A172 (cell line): Measurements from ENCODE around the gene HERC4. TPM values are rescaled to one million over a fixed set of nuclear protein-coding genes. Genes with fewer than 3 reads are reported as not detected.

Experiments used
- DNase-seq: peaks from one replicate; pipeline ENCODE4 v3.0.0-alpha.2; 2015; ENCODE audit warnings: low spot score
- total RNA-seq: library from RNA; depleted of rRNA; stranded (reverse); fragments of >200 nt; shearing (Covaris generic); gene quantifications from 2 replicates; pipeline ENCODE4 v1.2.3, GENCODE V29; 2014; rRNA removed

The HERC4 gene
- 65.3 and 76.7 TPM in 2 replicates for total RNA-seq

GRCh38 chr10:68074775-68075549 is at the start of gene HERC4:
TSS of gene HERC4 (minus strand) at chr10:68075283. CDS start at chr10:68073108, 2,175 bp downstream.
- peak; percentile 90 for DNase-seq

- no peak for DNase-seq
Observed at GRCh38 chr10:68124718-68125117, 49.6 kb upstream of the HERC4 start.

GRCh38 chr10:68121852-68122251 is 46.8 kb upstream of the HERC4 start:
- DNase-seq = peak; percentile 26

- no peak for DNase-seq
Observed at GRCh38 chr10:68121020-68121743, 46.1 kb upstream of the HERC4 start.

- DNase-seq = no peak
Observed at GRCh38 chr10:68118657-68119056, 43.6 kb upstream of the HERC4 start.

- no peak for DNase-seq
Observed at GRCh38 chr10:68112837-68113236, 37.8 kb upstream of the HERC4 start.

GRCh38 chr10:68111584-68111983 is 36.5 kb upstream of the HERC4 start:
- no peak for DNase-seq

- no peak for DNase-seq
Observed at GRCh38 chr10:68110027-68110426, 34.9 kb upstream of the HERC4 start.

- no peak for DNase-seq
Observed at GRCh38 chr10:68109331-68109730, 34.2 kb upstream of the HERC4 start, which contains the start of gene MYPN. TSS of gene MYPN (plus strand) at chr10:68109488. CDS start at chr10:68121439, 11,951 bp downstream.

- DNase-seq = no peak
Observed at GRCh38 chr10:68108653-68109052, 33.6 kb upstream of the HERC4 start.

GRCh38 chr10:68108051-68108450 is 33.0 kb upstream of the HERC4 start:
- no peak for DNase-seq

GRCh38 chr10:68107651-68108050 is 32.6 kb upstream of the HERC4 start:
- no peak for DNase-seq

- peak; percentile 71 for DNase-seq
Observed at GRCh38 chr10:68106656-68107055, 31.6 kb upstream of the HERC4 start.

GRCh38 chr10:68105820-68106219 is 30.7 kb upstream of the HERC4 start:
- peak; percentile 26 for DNase-seq

- no peak for DNase-seq
Observed at GRCh38 chr10:68103901-68104300, 28.8 kb upstream of the HERC4 start.

- no peak for DNase-seq
Observed at GRCh38 chr10:68103261-68103878, 28.3 kb upstream of the HERC4 start.

- no peak for DNase-seq
Observed at GRCh38 chr10:68101066-68101465, 26.0 kb upstream of the HERC4 start.

GRCh38 chr10:68099736-68100135 is 24.7 kb upstream of the HERC4 start:
- DNase-seq = peak; percentile 50

- peak; percentile 97 for DNase-seq
Observed at GRCh38 chr10:68096913-68097516, 21.9 kb upstream of the HERC4 start.

- peak; percentile 89 for DNase-seq
Observed at GRCh38 chr10:68095153-68095552, 20.1 kb upstream of the HERC4 start.

GRCh38 chr10:68092512-68092911 is 17.4 kb upstream of the HERC4 start:
- DNase-seq = no peak

GRCh38 chr10:68090586-68090985 is 15.5 kb upstream of the HERC4 start:
- DNase-seq = no peak
